Prostate gland (tissue), 2 donors: ENCODE measurements around the gene CABLES1.

ENCODE experiments used
- POLR2A ChIP-seq: fragments of 450-650 bp; IDR thresholded peaks from one replicate; pipeline ENCODE4 v1.6.1; 2016; ENCODE audit warnings: antibody characterized with exemption, mild to moderate bottlenecking
- POLR2AphosphoS5 ChIP-seq: sonication (generic); formaldehyde crosslinking; IDR thresholded peaks from one replicate; pipeline ENCODE4 v1.6.1; 2017; ENCODE audit warnings: antibody characterized with exemption
- TF ChIP-seq, protein P1 (sequence below), 4 experiments: fragments of 200-600 bp in 2 of 4; fragments of 450-650 bp in 2 of 4; sonication (generic) in 2 of 4; IDR thresholded peaks; 1 replicate in 3 of 4; 2 replicates in 1 of 4; pipeline ENCODE4 v1.5.1; 2016 to 2019; ENCODE audit warnings: antibody characterized with exemption in 4 of 4, mild to moderate bottlenecking in 2 of 4, moderate library complexity in 2 of 4

DNA sequence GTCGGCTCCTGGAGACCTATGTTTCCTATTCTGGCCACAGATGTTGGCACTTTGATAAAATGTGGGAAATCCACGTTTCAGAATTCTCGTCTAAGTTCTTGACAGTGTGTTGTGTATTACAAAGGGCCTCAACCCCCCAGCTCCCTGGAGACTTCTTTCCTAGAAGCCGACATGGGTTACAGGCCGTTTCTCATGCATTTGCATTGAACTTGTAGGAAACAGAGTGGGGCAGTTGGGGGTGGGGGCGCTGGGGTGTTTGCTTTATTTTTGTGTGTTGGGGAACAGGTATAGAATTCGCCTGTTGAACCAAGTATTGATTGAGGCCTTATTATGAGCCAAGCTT lies 104.0 kb downstream of the CABLES1 start:
- TF ChIP-seq POLR2A, result no peak
- TF ChIP-seq, protein P1, sequence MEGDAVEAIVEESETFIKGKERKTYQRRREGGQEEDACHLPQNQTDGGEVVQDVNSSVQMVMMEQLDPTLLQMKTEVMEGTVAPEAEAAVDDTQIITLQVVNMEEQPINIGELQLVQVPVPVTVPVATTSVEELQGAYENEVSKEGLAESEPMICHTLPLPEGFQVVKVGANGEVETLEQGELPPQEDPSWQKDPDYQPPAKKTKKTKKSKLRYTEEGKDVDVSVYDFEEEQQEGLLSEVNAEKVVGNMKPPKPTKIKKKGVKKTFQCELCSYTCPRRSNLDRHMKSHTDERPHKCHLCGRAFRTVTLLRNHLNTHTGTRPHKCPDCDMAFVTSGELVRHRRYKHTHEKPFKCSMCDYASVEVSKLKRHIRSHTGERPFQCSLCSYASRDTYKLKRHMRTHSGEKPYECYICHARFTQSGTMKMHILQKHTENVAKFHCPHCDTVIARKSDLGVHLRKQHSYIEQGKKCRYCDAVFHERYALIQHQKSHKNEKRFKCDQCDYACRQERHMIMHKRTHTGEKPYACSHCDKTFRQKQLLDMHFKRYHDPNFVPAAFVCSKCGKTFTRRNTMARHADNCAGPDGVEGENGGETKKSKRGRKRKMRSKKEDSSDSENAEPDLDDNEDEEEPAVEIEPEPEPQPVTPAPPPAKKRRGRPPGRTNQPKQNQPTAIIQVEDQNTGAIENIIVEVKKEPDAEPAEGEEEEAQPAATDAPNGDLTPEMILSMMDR (IDR thresholded peaks at IDR 0.05), result no peak
- TF ChIP-seq POLR2AphosphoS5, result no peak
